Panc1 (cell line): ENCODE results near the gene ZNF442. TPM values are rescaled to one million over a fixed set of nuclear protein-coding genes. Genes with fewer than 3 reads are reported as not detected.

Experiments used
- ATAC-seq: fragments of 200-7000 bp; cut with Tn5 transposase; 2 replicates; pipeline ENCODE4 v1.9.1; 2020; ENCODE audit warnings: mild to moderate bottlenecking, moderate library complexity
- BruUV-seq: library from RNA; stranded (reverse); fragments of 400-500 nt; replicated peaks from 2 replicates; lab custom pipeline; 2021; lab: Mats Ljungman, UMichigan
- CTCF ChIA-PET: fragments of 300-600 bp; sonication (Branson Sonifier 250); formaldehyde crosslinking; loops from one replicate; lab custom pipeline; 2022; ENCODE audit warnings: antibody characterized with exemption; lab: Charles Lee
- POLR2A ChIA-PET: fragments of 300-600 bp; sonication (Branson Sonifier 250); formaldehyde crosslinking; loops from one replicate; lab custom pipeline; 2022; ENCODE audit warnings: antibody characterized with exemption; lab: Charles Lee
- DNase-seq: peaks from one replicate; pipeline ENCODE4 v3.0.0-alpha.2; 2010; ENCODE audit warnings: low read depth, low spot score
- H3K27ac ChIP-seq: 2 replicates; pipeline ENCODE4 v1.5.1; 2011; ENCODE audit warnings: mild to moderate bottlenecking, low read length, inconsistent platforms
- H3K27me3 ChIP-seq: fragments of 200-500 bp; sonication (Bioruptor generic); 2 replicates; pipeline ENCODE4 v1.6.0; 2014; ENCODE audit warnings: low read length, inconsistent platforms; ENCODE audit not compliant: control insufficient read depth, insufficient read depth
- H3K36me3 ChIP-seq: fragments of 200-500 bp; sonication (Bioruptor generic); 2 replicates; pipeline ENCODE4 v1.5.1; 2014; ENCODE audit warnings: inconsistent platforms, mild to moderate bottlenecking, low read length, moderate library complexity; ENCODE audit not compliant: control insufficient read depth, insufficient read depth
- H3K4me1 ChIP-seq: 2 replicates; pipeline ENCODE4 v1.5.1; 2011; ENCODE audit warnings: inconsistent platforms, mild to moderate bottlenecking, low read length, moderate library complexity; ENCODE audit not compliant: control insufficient read depth, insufficient read depth
- H3K4me3 ChIP-seq, 2 experiments: 2 replicates each; pipeline ENCODE4 v1.5.1; 2011 to 2012; ENCODE audit warnings: low read depth in 2 of 2, low read length in 2 of 2, mild to moderate bottlenecking in 2 of 2, inconsistent platforms in 1 of 2, moderate library complexity in 1 of 2
- H3K9me3 ChIP-seq: fragments of 200-500 bp; sonication (Bioruptor generic); 2 replicates; pipeline ENCODE4 v1.5.1; 2014; ENCODE audit warnings: low read depth, mild to moderate bottlenecking, inconsistent platforms, low read length, moderate library complexity; ENCODE audit not compliant: control insufficient read depth, insufficient read depth
- CTCF ChIP-seq: fragments of 450-650 bp; IDR thresholded peaks from 2 replicates; pipeline ENCODE4 v1.5.1; 2017; ENCODE audit warnings: mild to moderate bottlenecking
- POLR2AphosphoS5 ChIP-seq: IDR thresholded peaks from 2 replicates; pipeline ENCODE4 v1.6.1; 2012; ENCODE audit warnings: mild to moderate bottlenecking, low read depth, low read length, moderate library complexity
- REST ChIP-seq, 2 experiments: IDR thresholded peaks; 2 replicates each; pipeline ENCODE4 v1.6.1; 2011 to 2012; ENCODE audit warnings: low read depth in 2 of 2, control low read depth in 1 of 2, low read length in 1 of 2, mild to moderate bottlenecking in 1 of 2, moderate library complexity in 1 of 2; ENCODE audit not compliant: insufficient read depth in 1 of 2
- SIN3A ChIP-seq: IDR thresholded peaks from 2 replicates; pipeline ENCODE4 v1.6.1; 2012; ENCODE audit warnings: low read depth, mild to moderate bottlenecking, low read length, moderate library complexity, borderline replicate concordance; ENCODE audit not compliant: insufficient read depth
- TCF7L2 ChIP-seq: IDR thresholded peaks from 2 replicates; pipeline ENCODE4 v1.6.1; 2011; ENCODE audit warnings: mild to moderate bottlenecking, low read depth, low read length, inconsistent platforms
- in situ Hi-C: cut with HindIII; loops from 2 replicates; pipeline ENCODE4 v1.10.0; 2016; ENCODE audit warnings: low sequenced_read_pairs, low pct_unique_long_range_greater_than_20kb
- intact Hi-C: fragments of 100-400 bp; cut with micrococcal nuclease; formaldehyde crosslinking; loops from one replicate; pipeline ENCODE4 v1.10.0; 2022; ENCODE audit not compliant: unreplicated experiment
- total RNA-seq: library from RNA; stranded (reverse); gene quantifications from one replicate; pipeline ENCODE4 v1.2.1, GENCODE V29; 2021; ENCODE audit not compliant: unreplicated experiment

The ZNF442 gene
- total RNA-seq, 1 experiment from 2014 or later = 2.5 TPM

- Histone ChIP-seq H3K4me1 (no peaks in the 10 kb centered on the region), H3K9me3 (peaks cover 24% of the 10 kb centered on the region; the same call in 1 of the 2 replicates), H3K27ac (no peak overlapping the region), H3K27me3 (no peaks in the 10 kb centered on the region), H3K36me3 (no peaks in the 10 kb centered on the region), H3K4me3 (no peak overlapping the region)
- in situ Hi-C loops (no loop called here), intact Hi-C loops (no loop called here)
- no peak for DNase-seq
- POLR2A ChIA-PET = interaction anchor here (0.6 kb wide), 1 partner anchor 332 kb away, joined by 4 read pairs; no protein-coding TSS in a partner anchor
- BruUV-seq = no TSS peak
- CTCF ChIA-PET = no interaction called here
- no peak for ATAC-seq
- TF ChIP-seq CTCF = no peak
- no peak for TF ChIP-seq POLR2AphosphoS5
- TF ChIP-seq TCF7L2 = no peak
- no peak for TF ChIP-seq REST (IDR thresholded peaks at IDR 0.05; ENCODE audit: insufficient read depth in 1 of 2, low read depth in 2 of 2, low read length in 1 of 2)
- TF ChIP-seq SIN3A = no peak
Observed at GRCh38 chr19:12380444-12380737, 14.9 kb upstream of the ZNF442 start.

GRCh38 chr19:12379732-12380443 lies 14.4 kb upstream of the ZNF442 start:
- ATAC-seq (no peak), DNase-seq (no peak)
- intact Hi-C loops = no loop called here
- BruUV-seq = TSS peak; percentile 39
- Histone ChIP-seq H3K4me1 (no peaks in the 10 kb centered on the region), H3K27me3 (no peaks in the 10 kb centered on the region), H3K36me3 (no peaks in the 10 kb centered on the region), H3K9me3 (peaks cover 24% of the 10 kb centered on the region; the same call in 1 of the 2 replicates), H3K27ac (no peak overlapping the region), H3K4me3 (no peak overlapping the region)
- in situ Hi-C loops = no loop called here
- ChIA-PET POLR2A (interaction anchor here (0.6 kb wide), 1 partner anchor 332 kb away, joined by 4 read pairs; no protein-coding TSS in a partner anchor), CTCF (no interaction called here)
- TF ChIP-seq REST (IDR thresholded peaks at IDR 0.05; ENCODE audit: insufficient read depth in 1 of 2, low read depth in 2 of 2, low read length in 1 of 2) (no peak), TCF7L2 (no peak), CTCF (no peak), SIN3A (no peak), POLR2AphosphoS5 (no peak)
